Lung (tissue), 12 donors: ENCODE measurements around the gene DHRSX. TPM values are rescaled to one million over a fixed set of nuclear protein-coding genes. Genes with fewer than 3 reads are reported as not detected.

Experiments
- ATAC-seq: fragments of 200-7000 bp; cut with Tn5 transposase; one replicate; pipeline ENCODE4 v1.9.1; 2020; ENCODE audit warnings: moderate number of reproducible peaks; ENCODE audit not compliant: insufficient read depth, low FRiP score
- DNase-seq, 3 donors: peaks; one replicate each; pipeline ENCODE4 v3.0.0-alpha.2; 2013 to 2017
- H3K27ac ChIP-seq, 2 donors: one replicate each; pipeline ENCODE4 v1.5.1; 2013; ENCODE audit warnings: mild to moderate bottlenecking in 2 of 2, moderate library complexity in 2 of 2, control low read depth in 1 of 2, inconsistent platforms in 1 of 2, low read depth in 1 of 2, low read length in 1 of 2
- H3K27me3 ChIP-seq, 3 donors: one replicate each; pipeline ENCODE4 v1.5.1; 2013; ENCODE audit warnings: low read length in 2 of 3; ENCODE audit not compliant: control insufficient read depth in 3 of 3, insufficient read depth in 3 of 3
- H3K36me3 ChIP-seq, 4 donors: one replicate each; pipeline ENCODE4 v1.5.1; 2013; ENCODE audit warnings: low read length in 4 of 4, mild to moderate bottlenecking in 1 of 4, moderate library complexity in 1 of 4; ENCODE audit not compliant: control insufficient read depth in 4 of 4, insufficient read depth in 4 of 4
- H3K4me1 ChIP-seq, 5 donors: one replicate each; pipeline ENCODE4 v1.5.1; 2013; ENCODE audit warnings: low read length in 5 of 5, mild to moderate bottlenecking in 2 of 5, moderate library complexity in 1 of 5; ENCODE audit not compliant: control insufficient read depth in 5 of 5, insufficient read depth in 5 of 5
- H3K4me3 ChIP-seq: one replicate; pipeline ENCODE4 v1.5.1; 2013; ENCODE audit warnings: mild to moderate bottlenecking, control low read depth, moderate library complexity
- H3K9ac ChIP-seq, 2 donors: one replicate each; pipeline ENCODE4 v1.5.1; 2013; ENCODE audit warnings: low read length in 2 of 2, control low read depth in 1 of 2; ENCODE audit not compliant: insufficient read depth in 1 of 2
- H3K9me3 ChIP-seq, 4 donors: one replicate each; pipeline ENCODE4 v1.5.1; 2013; ENCODE audit warnings: low read length in 3 of 4, mild to moderate bottlenecking in 1 of 4, moderate library complexity in 1 of 4; ENCODE audit not compliant: control insufficient read depth in 4 of 4, insufficient read depth in 3 of 4
- WGBS, 2 donors: extraction: QIAGEN DNeasy Blood & Tissue Kit; methylation state at CpG; one replicate each; pipeline ENCODE4 v1.1.7; 2013; 5-methylcytosine and 5-hydroxymethylcytosine counted together
- polyA plus RNA-seq, 2 donors: library from polyadenylated mRNA; stranded (reverse); fragments of 200-250 nt; gene quantifications; one replicate each; pipeline ENCODE4 v1.2.1, GENCODE V29; 2013
- total RNA-seq, 2 donors: library from RNA; depleted of rRNA in 1 of 2; stranded (reverse); fragments of >200 nt in 1 of 2; gene quantifications; one replicate each; pipeline ENCODE4 v1.2.1, GENCODE V29; 2014 to 2021
- TF ChIP-seq, protein P1 (sequence below): IDR thresholded peaks from 2 replicates; pipeline ENCODE4 v1.5.1; 2012; ENCODE audit warnings: mild to moderate bottlenecking; ENCODE audit errors: control extremely low read depth, extremely low read depth
- donor health status: control.
- donor health status: control.
- donor health status: Bipolar disorder and iron deficiency.
- donor health status: healthy.
- donor health status: DM: yes; HTN: yes; CAD: no.

The DHRSX gene
- total and polyA plus RNA-seq, 4 donors, result 7.0 to 26.3 (median 18.9) TPM

DNA sequence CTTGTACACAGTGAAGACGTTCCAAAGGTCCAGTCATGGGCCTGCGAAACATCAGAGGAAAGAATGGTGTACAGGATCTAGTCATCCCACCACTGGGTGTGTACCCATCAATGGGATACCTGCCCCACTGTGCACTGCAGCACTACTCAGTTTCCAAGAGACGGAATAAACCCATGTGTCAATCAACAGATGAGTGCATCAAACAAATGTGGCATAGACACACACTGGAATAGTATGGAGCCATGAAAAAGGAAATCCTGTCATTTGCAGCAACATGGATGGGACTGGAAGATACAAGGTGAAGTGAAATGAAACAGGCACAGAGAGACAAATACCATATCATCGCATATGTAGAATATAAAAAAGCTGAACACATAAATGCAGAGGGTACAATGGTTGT is 48.0 kb downstream of the DHRSX start:
- Histone ChIP-seq H3K9ac (no peak overlapping the region), H3K27ac (no peak overlapping the region), H3K9me3 (peaks cover 0 to 4% (median 0%) of the 10 kb centered on the region in 4 donors), H3K4me3 (no peak overlapping the region), H3K4me1 (peaks cover 0 to 3% (median 0%) of the 10 kb centered on the region in 5 donors), H3K36me3 (no peaks in the 10 kb centered on the region), H3K27me3 (no peaks in the 10 kb centered on the region)
- TF ChIP-seq, protein P1, sequence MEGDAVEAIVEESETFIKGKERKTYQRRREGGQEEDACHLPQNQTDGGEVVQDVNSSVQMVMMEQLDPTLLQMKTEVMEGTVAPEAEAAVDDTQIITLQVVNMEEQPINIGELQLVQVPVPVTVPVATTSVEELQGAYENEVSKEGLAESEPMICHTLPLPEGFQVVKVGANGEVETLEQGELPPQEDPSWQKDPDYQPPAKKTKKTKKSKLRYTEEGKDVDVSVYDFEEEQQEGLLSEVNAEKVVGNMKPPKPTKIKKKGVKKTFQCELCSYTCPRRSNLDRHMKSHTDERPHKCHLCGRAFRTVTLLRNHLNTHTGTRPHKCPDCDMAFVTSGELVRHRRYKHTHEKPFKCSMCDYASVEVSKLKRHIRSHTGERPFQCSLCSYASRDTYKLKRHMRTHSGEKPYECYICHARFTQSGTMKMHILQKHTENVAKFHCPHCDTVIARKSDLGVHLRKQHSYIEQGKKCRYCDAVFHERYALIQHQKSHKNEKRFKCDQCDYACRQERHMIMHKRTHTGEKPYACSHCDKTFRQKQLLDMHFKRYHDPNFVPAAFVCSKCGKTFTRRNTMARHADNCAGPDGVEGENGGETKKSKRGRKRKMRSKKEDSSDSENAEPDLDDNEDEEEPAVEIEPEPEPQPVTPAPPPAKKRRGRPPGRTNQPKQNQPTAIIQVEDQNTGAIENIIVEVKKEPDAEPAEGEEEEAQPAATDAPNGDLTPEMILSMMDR, result no peak
- 95 to 96% methylated on average over 4 of the region's 4 CpGs for WGBS, 2 donors
- DNase-seq (no peak), ATAC-seq (no peak)

DNA sequence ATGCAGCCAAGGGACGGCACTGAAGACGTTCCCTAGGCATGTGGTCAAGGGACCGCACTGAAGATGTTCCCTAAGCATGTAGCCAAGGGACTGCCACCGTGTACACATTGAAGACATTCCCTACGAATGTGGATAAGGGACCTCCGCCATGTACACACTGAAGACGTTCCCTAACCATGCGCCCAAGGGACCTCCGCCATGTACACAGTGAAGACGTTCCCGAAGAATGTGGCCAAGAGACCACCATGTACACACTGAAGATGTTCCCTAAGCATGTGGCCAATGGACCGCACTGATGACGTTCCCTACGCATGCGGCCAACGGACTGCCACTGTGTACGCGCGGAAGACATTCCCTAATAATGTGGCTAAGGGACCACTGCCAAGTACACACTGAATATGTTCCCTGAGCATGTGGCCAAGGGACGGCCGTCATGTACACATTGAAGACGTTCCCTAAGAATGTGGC is 48.4 kb downstream of the DHRSX start:
- Histone ChIP-seq H3K36me3 (no peaks in the 10 kb centered on the region), H3K27me3 (no peaks in the 10 kb centered on the region), H3K9me3 (peaks cover 0 to 1% (median 0%) of the 10 kb centered on the region in 4 donors), H3K27ac (no peak overlapping the region), H3K4me1 (peaks cover 0 to 3% (median 0%) of the 10 kb centered on the region in 5 donors), H3K4me3 (no peak overlapping the region), H3K9ac (no peak overlapping the region)
- ATAC-seq (no peak), DNase-seq (no peak)
- WGBS, 2 donors, result 96% methylated on average over 22 of the region's 22 CpGs
- TF ChIP-seq, protein P1, result no peak

DNA sequence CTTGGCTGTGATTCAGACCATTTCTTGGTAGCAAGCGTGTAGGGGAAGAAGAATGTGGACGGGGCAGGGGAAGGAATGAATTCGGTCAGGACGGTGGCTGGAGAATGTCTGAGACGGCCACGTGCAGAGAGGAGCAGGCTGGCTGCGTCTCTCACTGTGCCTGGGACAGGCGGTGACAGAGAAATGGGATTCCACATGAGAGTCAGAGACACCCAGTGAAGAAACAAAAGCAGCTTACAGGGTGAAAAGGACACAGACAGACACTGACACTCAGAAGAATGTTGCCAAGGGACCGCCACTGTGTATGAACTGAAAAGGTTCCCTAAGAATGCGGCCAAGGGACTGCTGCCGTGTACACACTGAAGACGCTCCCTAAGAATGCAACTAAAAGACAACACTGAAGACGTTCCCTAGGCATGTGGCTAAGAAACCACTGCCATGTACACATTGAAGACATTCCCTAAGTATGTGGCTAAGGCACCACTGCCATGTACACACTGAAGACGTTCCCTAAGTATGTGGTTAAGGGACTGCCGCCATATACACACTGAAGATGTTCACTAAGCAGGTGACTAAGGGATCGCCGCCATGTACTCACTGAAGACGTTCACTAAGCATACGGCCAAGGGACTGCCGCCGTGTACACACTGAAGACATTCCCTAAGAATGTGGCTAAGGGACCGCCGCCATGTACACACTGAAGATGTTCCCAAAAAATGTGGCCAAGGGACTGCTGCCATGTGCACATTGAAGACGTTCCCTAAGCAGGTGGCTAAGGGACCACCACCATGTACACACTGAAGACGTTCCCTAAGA is 49.1 kb downstream of the DHRSX start:
- no peaks in the 10 kb centered on the region for H3K9me3 ChIP-seq
- TF ChIP-seq, protein P1, result no peak
- 79 to 87% methylated on average over 25 of the region's 25 CpGs for WGBS, 2 donors
- ATAC-seq, result no peak
- H3K4me3 ChIP-seq, result no peak overlapping the region
- H3K27ac ChIP-seq, result no peak overlapping the region
- H3K27me3 ChIP-seq, result no peaks in the 10 kb centered on the region
- DNase-seq, result peak in 2 of 3 donors; percentile 37 to 44
- no peak overlapping the region for H3K9ac ChIP-seq
- H3K36me3 ChIP-seq, result peaks cover 0 to 2% (median 0%) of the 10 kb centered on the region in 4 donors
- H3K4me1 ChIP-seq, result peaks cover 0 to 3% (median 0%) of the 10 kb centered on the region in 5 donors
